GM19239 (cell line): ENCODE results near the gene AKAP8.
"Not testable (repeated sequence)": the region's sequence is repeated elsewhere in the genome, so short reads cannot be mapped to it uniquely, and the experiment has no call there.

ENCODE experiments used
- DNase-seq: peaks from one replicate; pipeline ENCODE4 v3.0.0; 2011; ENCODE audit warnings: low spot score; ENCODE audit not compliant: insufficient read length
- FAIRE-seq: peaks from 2 replicates; lab custom pipeline; 2011; peaks lifted over from hg19 to GRCh38; lab: Jason Lieb, UNC

AKAP8 gene

GRCh38 chr19:15374796-15375440, 4.7 kb downstream of the AKAP8 start:
- DNase-seq, result no peak
- no peak for FAIRE-seq

GRCh38 chr19:15374105-15374651, 5.4 kb downstream of the AKAP8 start:
- no peak for DNase-seq
- no peak for FAIRE-seq

- no peak for DNase-seq
- FAIRE-seq, result no peak
Measured at GRCh38 chr19:15373644-15374043, 5.9 kb downstream of the AKAP8 start.

- DNase-seq (no peak), FAIRE-seq (no peak)
Measured at GRCh38 chr19:15372891-15373301, 6.7 kb downstream of the AKAP8 start.

- FAIRE-seq (no peak), DNase-seq (no peak)
Measured at GRCh38 chr19:15372470-15372869, 7.1 kb downstream of the AKAP8 start.

GRCh38 chr19:15371786-15372380, 7.7 kb downstream of the AKAP8 start:
- FAIRE-seq (no peak), DNase-seq (no peak)

- FAIRE-seq, result no peak
Measured at GRCh38 chr19:15371119-15371518, 8.5 kb downstream of the AKAP8 start.

GRCh38 chr19:15369594-15369891, 10.0 kb downstream of the AKAP8 start:
- DNase-seq, result no peak
- no peak for FAIRE-seq

More at GRCh38 chr19:15371119-15371518, 8.5 kb downstream of the AKAP8 start:
- no peak for DNase-seq

- FAIRE-seq, result no peak
- no peak for DNase-seq
Measured at GRCh38 chr19:15368798-15369593, 10.6 kb downstream of the AKAP8 start.

- DNase-seq (no peak), FAIRE-seq (no peak)
Measured at GRCh38 chr19:15368051-15368632, 11.4 kb downstream of the AKAP8 start.

- DNase-seq, result no peak
- FAIRE-seq, result no peak
Measured at GRCh38 chr19:15367439-15367838, 12.1 kb downstream of the AKAP8 start.

GRCh38 chr19:15365264-15365663, 14.3 kb downstream of the AKAP8 start:
- FAIRE-seq, result no peak

GRCh38 chr19:15363791-15364190, 15.8 kb downstream of the AKAP8 start:
- FAIRE-seq, DNase-seq: not testable (repeated sequence)

More at GRCh38 chr19:15365264-15365663, 14.3 kb downstream of the AKAP8 start:
- DNase-seq, result no peak

GRCh38 chr19:15363048-15363447, 16.5 kb downstream of the AKAP8 start:
- not testable (repeated sequence) for DNase-seq, FAIRE-seq

GRCh38 chr19:15360015-15360414, 19.6 kb downstream of the AKAP8 start:
- not testable (repeated sequence) for DNase-seq
- peak; percentile 58 for FAIRE-seq

- no peak for FAIRE-seq
- DNase-seq, result no peak
Measured at GRCh38 chr19:15358918-15359317, 20.7 kb downstream of the AKAP8 start.

- FAIRE-seq (no peak), DNase-seq (no peak)
Measured at GRCh38 chr19:15357906-15358305, 21.7 kb downstream of the AKAP8 start.

GRCh38 chr19:15354566-15355296, 24.9 kb downstream of the AKAP8 start:
- DNase-seq (no peak), FAIRE-seq (no peak)

GRCh38 chr19:15353908-15354307, 25.7 kb downstream of the AKAP8 start:
- FAIRE-seq, result no peak

GRCh38 chr19:15352535-15352934, 27.1 kb downstream of the AKAP8 start:
- DNase-seq, FAIRE-seq: not testable (repeated sequence)

More at GRCh38 chr19:15353908-15354307, 25.7 kb downstream of the AKAP8 start:
- no peak for DNase-seq
